Measurements from ENCODE around the gene ACIN1.

GRCh38 chr14:23053426-23053825, 41.5 kb downstream of the ACIN1 start:
- no peak for TF ChIP-seq CTCF (IDR thresholded peaks at IDR 0.05)
- no peak for TF ChIP-seq EP300 (IDR thresholded peaks at IDR 0.05)
- TF ChIP-seq POLR2A (IDR thresholded peaks at IDR 0.05), result no peak
